ENCODE measurements around the gene FLNB. TPM values are rescaled to one million over a fixed set of nuclear protein-coding genes. Genes with fewer than 3 reads are reported as not detected.

The FLNB gene
- total and polyA plus RNA-seq, 2 of the 13 experiments (the other 11 are each of a cell fraction or from before 2014, with no cell fraction given), result 106 to 130 TPM

GRCh38 chr3:58204720-58205119 lies 196.5 kb downstream of the FLNB start:
- Histone ChIP-seq H3K27ac (ENCODE audit: extremely low read length, insufficient read depth, low read length) (peak overlapping the region; percentile 20), H3K9me3 (ENCODE audit: low read length) (no peaks in the 10 kb centered on the region), H3K79me2 (ENCODE audit: insufficient read depth, low read length) (no peaks in the 10 kb centered on the region), H3K4me3 (replicated peaks in 1 of 3; ENCODE audit: insufficient read depth in 1 of 3, low read depth in 2 of 3, low read length in 3 of 3) (no peak overlapping the region), H3K4me1 (ENCODE audit: insufficient read depth, low read length) (peaks cover 92% of the 10 kb centered on the region), H3K4me2 (ENCODE audit: low read depth, low read length) (no peak overlapping the region), H3K27me3 (ENCODE audit: control insufficient read depth in 1 of 2, insufficient read depth in 2 of 2, low read length in 2 of 2) (no peaks in the 10 kb centered on the region), H3K36me3 (replicated peaks in 1 of 2; ENCODE audit: control insufficient read depth in 1 of 2, insufficient read depth in 2 of 2, low read length in 2 of 2) (no peaks in the 10 kb centered on the region), H3K9ac (ENCODE audit: insufficient read depth, low read depth, low read length) (no peak overlapping the region), H4K20me1 (ENCODE audit: insufficient read depth, low read length) (no peaks in the 10 kb centered on the region), H2AFZ (ENCODE audit: low read length) (no peak overlapping the region)
- no peak for FAIRE-seq
- in situ Hi-C loops (cut with HindIII; ENCODE audit: extremely low pct_ligation_motif_present, low pct_unique_long_range_greater_than_20kb), result no loop called here
- WGBS (ENCODE audit: low lambda C conversion rate), result 100% methylated on average over 4 of the region's 4 CpGs
- DNase-seq (ENCODE audit: low spot score), result no peak
- ChIA-PET CTCF (ENCODE audit: low intra/inter-chr PET ratio, low total read pairs) (no interaction called here), POLR2A (no interaction called here)
- no peak for ATAC-seq
- intact Hi-C loops (cut with micrococcal nuclease; ENCODE audit: unreplicated experiment), result no loop called here
- BruUV-seq (replicated peaks), result no TSS peak
- no peak for TF ChIP-seq RBM22 (optimal IDR thresholded peaks at IDR 0.05; ENCODE audit: low read length)
- no peak for TF ChIP-seq SNAPC2 (CRISPR knock-in tag; IDR thresholded peaks at IDR 0.05)
- no peak for TF ChIP-seq THRA (CRISPR knock-in tag; IDR thresholded peaks at IDR 0.05; ENCODE audit: borderline replicate concordance)
- peak; percentile 33 to 68; a peak in 3 of 4 replicates for TF ChIP-seq MAFK (conservative IDR thresholded peaks at IDR 0.05 in 1 of 2, IDR thresholded peaks at IDR 0.05 in 1 of 2; ENCODE audit: low read length in 2 of 2)
- no peak for TF ChIP-seq SMARCC2 (IDR thresholded peaks at IDR 0.05)
- TF ChIP-seq MATR3 (CRISPR knock-in tag; IDR thresholded peaks at IDR 0.05), result no peak
- peak; percentile 62; the same call in 1 of the 2 replicates for TF ChIP-seq MAFF (IDR thresholded peaks at IDR 0.05; ENCODE audit: low read depth, low read length)
- TF ChIP-seq ZSCAN29 (CRISPR knock-in tag; conservative IDR thresholded peaks at IDR 0.05), result no peak
- TF ChIP-seq PHF20 (CRISPR knock-in tag; IDR thresholded peaks at IDR 0.05), result no peak
- TF ChIP-seq, protein P1, sequence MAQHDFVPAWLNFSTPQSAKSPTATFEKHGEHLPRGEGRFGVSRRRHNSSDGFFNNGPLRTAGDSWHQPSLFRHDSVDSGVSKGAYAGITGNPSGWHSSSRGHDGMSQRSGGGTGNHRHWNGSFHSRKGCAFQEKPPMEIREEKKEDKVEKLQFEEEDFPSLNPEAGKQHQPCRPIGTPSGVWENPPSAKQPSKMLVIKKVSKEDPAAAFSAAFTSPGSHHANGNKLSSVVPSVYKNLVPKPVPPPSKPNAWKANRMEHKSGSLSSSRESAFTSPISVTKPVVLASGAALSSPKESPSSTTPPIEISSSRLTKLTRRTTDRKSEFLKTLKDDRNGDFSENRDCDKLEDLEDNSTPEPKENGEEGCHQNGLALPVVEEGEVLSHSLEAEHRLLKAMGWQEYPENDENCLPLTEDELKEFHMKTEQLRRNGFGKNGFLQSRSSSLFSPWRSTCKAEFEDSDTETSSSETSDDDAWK (CRISPR knock-in tag; IDR thresholded peaks at IDR 0.05), result no peak
- no peak for TF ChIP-seq GFI1 (CRISPR knock-in tag; IDR thresholded peaks at IDR 0.05; ENCODE audit: borderline replicate concordance)
- TF ChIP-seq, protein P2, sequence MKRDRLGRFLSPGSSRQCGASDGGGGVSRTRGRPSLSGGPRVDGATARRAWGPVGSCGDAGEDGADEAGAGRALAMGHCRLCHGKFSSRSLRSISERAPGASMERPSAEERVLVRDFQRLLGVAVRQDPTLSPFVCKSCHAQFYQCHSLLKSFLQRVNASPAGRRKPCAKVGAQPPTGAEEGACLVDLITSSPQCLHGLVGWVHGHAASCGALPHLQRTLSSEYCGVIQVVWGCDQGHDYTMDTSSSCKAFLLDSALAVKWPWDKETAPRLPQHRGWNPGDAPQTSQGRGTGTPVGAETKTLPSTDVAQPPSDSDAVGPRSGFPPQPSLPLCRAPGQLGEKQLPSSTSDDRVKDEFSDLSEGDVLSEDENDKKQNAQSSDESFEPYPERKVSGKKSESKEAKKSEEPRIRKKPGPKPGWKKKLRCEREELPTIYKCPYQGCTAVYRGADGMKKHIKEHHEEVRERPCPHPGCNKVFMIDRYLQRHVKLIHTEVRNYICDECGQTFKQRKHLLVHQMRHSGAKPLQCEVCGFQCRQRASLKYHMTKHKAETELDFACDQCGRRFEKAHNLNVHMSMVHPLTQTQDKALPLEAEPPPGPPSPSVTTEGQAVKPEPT (CRISPR knock-in tag; IDR thresholded peaks at IDR 0.05; ENCODE audit: low read depth), result no peak
- no peak for TF ChIP-seq ZNF3 (CRISPR knock-in tag; IDR thresholded peaks at IDR 0.05)
